Naive thymus-derived CD4-positive, alpha-beta T cell (primary cell): Measurements from ENCODE around the gene PLEKHG4B. TPM values are rescaled to one million over a fixed set of nuclear protein-coding genes. Genes with fewer than 3 reads are reported as not detected.
"Not testable (repeated sequence)": the region's sequence is repeated elsewhere in the genome, so short reads cannot be mapped to it uniquely, and the experiment has no call there.

Source experiments
- ATAC-seq: fragments of 150-1000 bp; cut with Tn5 transposase; 2 replicates; pipeline ENCODE4 v1.10.0; 2021; ENCODE audit warnings: mild to moderate bottlenecking, moderate library complexity
- CTCF ChIA-PET: fragments of 350-600 bp; sonication (Branson Sonifier 250); formaldehyde crosslinking; loops from one replicate; lab custom pipeline; 2021; ENCODE audit warnings: antibody characterized with exemption; lab: Charles Lee
- POLR2A ChIA-PET: fragments of 350-600 bp; sonication (Branson Sonifier 250); formaldehyde crosslinking; loops from one replicate; lab custom pipeline; 2021; ENCODE audit warnings: antibody characterized with exemption, inconsistent platforms; lab: Charles Lee
- DNase-seq, 9 donors: peaks; one replicate each; pipeline versions ENCODE4 v3.0.0 to v3.0.0-alpha.2; 2020 to 2022; ENCODE audit warnings: mixed read lengths in 1 of 9
- H3K27ac ChIP-seq: one replicate; pipeline ENCODE4 v1.7.0; 2013; ENCODE audit warnings: mild to moderate bottlenecking, low read depth, low read length, moderate library complexity
- H3K27me3 ChIP-seq, 2 donors: one replicate each; pipeline ENCODE4 v1.7.0; 2013; ENCODE audit warnings: low read length in 2 of 2, mild to moderate bottlenecking in 2 of 2, moderate library complexity in 2 of 2; ENCODE audit not compliant: control insufficient read depth in 2 of 2, insufficient read depth in 2 of 2
- H3K36me3 ChIP-seq, 3 experiments: 1 replicate in 2 of 3; 2 replicates in 1 of 3; pipeline ENCODE4 v1.7.0; 2013; ENCODE audit warnings: low read length in 3 of 3, mild to moderate bottlenecking in 3 of 3, moderate library complexity in 1 of 3; ENCODE audit not compliant: insufficient read depth in 3 of 3, control insufficient read depth in 2 of 3
- H3K4me1 ChIP-seq, 2 donors: one replicate each; pipeline ENCODE4 v1.7.0; 2013; ENCODE audit warnings: low read length in 2 of 2, mild to moderate bottlenecking in 2 of 2, moderate library complexity in 1 of 2; ENCODE audit not compliant: control insufficient read depth in 2 of 2, insufficient read depth in 2 of 2
- H3K4me3 ChIP-seq: 2 replicates; pipeline ENCODE4 v1.7.0; 2013; ENCODE audit warnings: mild to moderate bottlenecking, low read length
- H3K9me3 ChIP-seq, 3 experiments: 1 replicate in 2 of 3; 2 replicates in 1 of 3; pipeline ENCODE4 v1.7.0; 2013; ENCODE audit warnings: low read length in 3 of 3; ENCODE audit not compliant: control insufficient read depth in 2 of 3
- H3K27ac Mint-ChIP-seq, 9 donors: one replicate each; pipeline ENCODE4 v1.8.0; 2020 to 2022; ENCODE audit warnings: mixed read lengths in 9 of 9, mild to moderate bottlenecking in 8 of 9, moderate library complexity in 5 of 9, inconsistent platforms in 2 of 9
- H3K27me3 Mint-ChIP-seq, 5 donors: one replicate each; pipeline ENCODE4 v1.8.0; 2021 to 2022; ENCODE audit warnings: mixed read lengths in 5 of 5, mild to moderate bottlenecking in 1 of 5
- H3K36me3 Mint-ChIP-seq, 5 donors: one replicate each; pipeline ENCODE4 v1.8.0; 2020 to 2022; ENCODE audit warnings: mixed read lengths in 5 of 5, mild to moderate bottlenecking in 3 of 5, inconsistent platforms in 1 of 5
- H3K4me1 Mint-ChIP-seq, 7 donors: one replicate each; pipeline ENCODE4 v1.8.0; 2020 to 2022; ENCODE audit warnings: mixed read lengths in 7 of 7, mild to moderate bottlenecking in 3 of 7, inconsistent platforms in 1 of 7
- H3K4me3 Mint-ChIP-seq, 10 donors: one replicate each; pipeline ENCODE4 v1.8.0; 2020 to 2022; ENCODE audit warnings: mild to moderate bottlenecking in 10 of 10, mixed read lengths in 10 of 10, moderate library complexity in 6 of 10, inconsistent platforms in 2 of 10
- H3K9me3 Mint-ChIP-seq, 11 donors: one replicate each; pipeline ENCODE4 v1.8.0; 2020 to 2022; ENCODE audit warnings: mixed read lengths in 11 of 11, mild to moderate bottlenecking in 4 of 11, inconsistent platforms in 1 of 11, moderate library complexity in 1 of 11
- intact Hi-C, 2 donors: fragments of 100-400 bp; cut with micrococcal nuclease; formaldehyde crosslinking; loops; one replicate each; pipeline ENCODE4 v1.15.1; 2023
- polyA plus RNA-seq, 2 donors: library from polyadenylated mRNA; unstranded; fragments of 300-500 nt; fragmentation: Illumina TruSeq; gene quantifications; one replicate each; pipeline ENCODE4 v1.2.3, GENCODE V29; 2021
- total RNA-seq, 6 experiments: library from RNA in 5 of 6; stranded (reverse) in 5 of 6; gene quantifications; 1 replicate in 5 of 6; 2 replicates in 1 of 6; pipeline ENCODE4 v1.2.3 and lab custom pipeline; 2021 to 2026

The PLEKHG4B gene
- total and polyA plus RNA-seq, 7 experiments from 2014 or later, result 0.39 to 2.0 TPM; not detected in 5

GRCh38 chr5:95241-95980 lies 3.4 kb downstream of the PLEKHG4B start:
- no peak for DNase-seq
- intact Hi-C loops, result no loop called here
- ChIA-PET POLR2A (no interaction called here), CTCF (no interaction called here)
- no peak for ATAC-seq
- peaks cover 48 to 69% (median 63%) of the 10 kb centered on the region in 5 donors for H3K27me3 Mint-ChIP-seq
- H3K4me1 ChIP-seq, result no peaks in the 10 kb centered on the region
- H3K9me3 ChIP-seq, result no peaks in the 10 kb centered on the region
- no peaks in the 10 kb centered on the region for H3K36me3 Mint-ChIP-seq
- no peak overlapping the region for H3K4me3 ChIP-seq
- no peak overlapping the region for H3K27ac Mint-ChIP-seq
- H3K27me3 ChIP-seq, result peaks cover 0 to 12% of the 10 kb centered on the region in 2 donors
- no peak overlapping the region for H3K27ac ChIP-seq
- H3K36me3 ChIP-seq, result no peaks in the 10 kb centered on the region
- H3K4me1 Mint-ChIP-seq, result peaks cover 0 to 12% (median 3%) of the 10 kb centered on the region in 7 donors
- no peak overlapping the region for H3K4me3 Mint-ChIP-seq
- peaks cover 0 to 2% (median 0%) of the 10 kb centered on the region in 11 donors for H3K9me3 Mint-ChIP-seq

- intact Hi-C loops, result no loop called here
Measured at GRCh38 chr5:96976-97660, 5.2 kb downstream of the PLEKHG4B start.

GRCh38 chr5:99815-100214 lies 7.8 kb downstream of the PLEKHG4B start:
- H3K27me3 ChIP-seq, result peaks cover 0 to 10% of the 10 kb centered on the region in 2 donors
- no peaks in the 10 kb centered on the region for H3K36me3 ChIP-seq
- H3K9me3 ChIP-seq, result no peaks in the 10 kb centered on the region
- DNase-seq (no peak), ATAC-seq (no peak)
- H3K36me3 Mint-ChIP-seq, result no peaks in the 10 kb centered on the region
- H3K4me1 Mint-ChIP-seq, result no peaks in the 10 kb centered on the region
- H3K4me3 ChIP-seq, result no peak overlapping the region
- no peak overlapping the region for H3K4me3 Mint-ChIP-seq
- H3K27me3 Mint-ChIP-seq, result peaks cover 22 to 43% (median 37%) of the 10 kb centered on the region in 5 donors
- POLR2A ChIA-PET, result no interaction called here
- intact Hi-C loops, result no loop called here
- no peak overlapping the region for H3K27ac ChIP-seq
- H3K27ac Mint-ChIP-seq, result no peak overlapping the region
- CTCF ChIA-PET, result no interaction called here
- H3K9me3 Mint-ChIP-seq, result no peaks in the 10 kb centered on the region
- no peaks in the 10 kb centered on the region for H3K4me1 ChIP-seq

More at GRCh38 chr5:96976-97660, 5.2 kb downstream of the PLEKHG4B start:
- H3K4me1 ChIP-seq, result no peaks in the 10 kb centered on the region
- peaks cover 36 to 58% (median 51%) of the 10 kb centered on the region in 5 donors for H3K27me3 Mint-ChIP-seq
- no peaks in the 10 kb centered on the region for H3K9me3 ChIP-seq
- ChIA-PET CTCF (no interaction called here), POLR2A (no interaction called here)
- H3K4me3 ChIP-seq, result no peak overlapping the region
- H3K27ac ChIP-seq, result no peak overlapping the region
- ATAC-seq (no peak), DNase-seq (no peak)
- no peak overlapping the region for H3K27ac Mint-ChIP-seq
- peaks cover 0 to 4% (median 0%) of the 10 kb centered on the region in 7 donors for H3K4me1 Mint-ChIP-seq
- H3K36me3 Mint-ChIP-seq, result no peaks in the 10 kb centered on the region
- H3K36me3 ChIP-seq, result no peaks in the 10 kb centered on the region
- H3K27me3 ChIP-seq, result peaks cover 0 to 10% of the 10 kb centered on the region in 2 donors
- H3K4me3 Mint-ChIP-seq, result no peak overlapping the region
- no peaks in the 10 kb centered on the region for H3K9me3 Mint-ChIP-seq

GRCh38 chr5:102411-103043 lies 10.6 kb downstream of the PLEKHG4B start:
- DNase-seq (no peak), ATAC-seq (no peak)
- Histone ChIP-seq H3K36me3 (no peaks in the 10 kb centered on the region), H3K4me3 (no peak overlapping the region), H3K27ac (no peak overlapping the region), H3K27me3 (peaks cover 0 to 6% of the 10 kb centered on the region in 2 donors), H3K9me3 (no peaks in the 10 kb centered on the region), H3K4me1 (no peaks in the 10 kb centered on the region)
- Mint-ChIP-seq H3K4me3 (no peak overlapping the region), H3K36me3 (no peaks in the 10 kb centered on the region), H3K4me1 (no peaks in the 10 kb centered on the region), H3K27ac (no peak overlapping the region), H3K27me3 (peaks cover 9 to 24% (median 18%) of the 10 kb centered on the region in 5 donors), H3K9me3 (no peaks in the 10 kb centered on the region)
- intact Hi-C loops, result no loop called here
- CTCF ChIA-PET, result no interaction called here
- POLR2A ChIA-PET, result no interaction called here

GRCh38 chr5:104106-104505 lies 12.1 kb downstream of the PLEKHG4B start:
- H3K27ac ChIP-seq, H3K27me3 ChIP-seq, H3K9me3 ChIP-seq, H3K9me3 Mint-ChIP-seq, H3K4me3 Mint-ChIP-seq, intact Hi-C loops, H3K4me1 Mint-ChIP-seq, H3K27ac Mint-ChIP-seq, H3K36me3 ChIP-seq, ATAC-seq, POLR2A ChIA-PET, H3K4me1 ChIP-seq, H3K36me3 Mint-ChIP-seq, CTCF ChIA-PET, DNase-seq, H3K4me3 ChIP-seq: not testable (repeated sequence)
- peaks cover 8 to 17% (median 11%) of the 10 kb centered on the region in 5 donors for H3K27me3 Mint-ChIP-seq

DNA sequence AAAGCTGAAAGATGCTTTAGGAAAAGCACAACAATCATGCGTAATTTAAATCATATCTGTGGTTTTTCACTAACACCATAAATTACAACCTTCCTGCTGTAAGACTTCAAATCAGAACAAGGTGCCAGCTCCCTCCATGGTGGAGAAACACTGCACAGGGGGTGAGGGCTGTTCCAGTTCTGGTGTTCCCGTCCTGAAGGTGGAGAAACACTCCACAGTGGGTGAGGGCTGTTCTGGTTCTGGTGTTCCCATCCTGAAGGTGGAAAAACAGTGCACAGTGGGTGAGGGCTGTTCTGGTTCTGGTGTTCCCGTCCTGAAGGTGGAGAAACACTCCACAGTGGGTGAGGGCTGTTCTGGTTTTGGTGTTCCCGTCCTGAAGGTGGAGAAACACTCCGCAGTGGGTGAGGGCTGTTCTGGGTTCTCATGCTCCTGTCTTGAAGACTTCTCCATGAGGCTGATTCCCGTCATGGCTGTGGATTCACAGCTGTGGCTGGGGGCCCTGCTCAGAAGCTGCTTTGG lies 12.9 kb downstream of the PLEKHG4B start:
- no peaks in the 10 kb centered on the region for H3K4me1 ChIP-seq
- ATAC-seq (no peak), DNase-seq (no peak)
- H3K9me3 ChIP-seq, result no peaks in the 10 kb centered on the region
- no peak overlapping the region for H3K27ac ChIP-seq
- ChIA-PET POLR2A (no interaction called here), CTCF (no interaction called here)
- H3K27me3 ChIP-seq, result peaks cover 0 to 3% of the 10 kb centered on the region in 2 donors
- H3K36me3 ChIP-seq, result no peaks in the 10 kb centered on the region
- no peak overlapping the region for H3K4me3 ChIP-seq
- H3K36me3 Mint-ChIP-seq, result no peaks in the 10 kb centered on the region
- peaks cover 0 to 2% (median 0%) of the 10 kb centered on the region in 11 donors for H3K9me3 Mint-ChIP-seq
- intact Hi-C loops, result no loop called here
- no peak overlapping the region for H3K27ac Mint-ChIP-seq
- H3K4me1 Mint-ChIP-seq, result no peaks in the 10 kb centered on the region
- H3K4me3 Mint-ChIP-seq, result no peak overlapping the region
- H3K27me3 Mint-ChIP-seq, result peaks cover 2 to 9% (median 3%) of the 10 kb centered on the region in 5 donors
